ENCODE data around the gene ZSCAN1. TPM values are rescaled to one million over a fixed set of nuclear protein-coding genes. Genes with fewer than 3 reads are reported as not detected.

The ZSCAN1 gene
- total and polyA plus RNA-seq, 8 donors: 0.20 to 0.92 (median 0.44) TPM; not detected in 5

- Histone ChIP-seq H3K9me3 (peaks cover 30 to 100% (median 99%) of the 10 kb centered on the region in 4 donors), H3K27me3 (no peaks in the 10 kb centered on the region), H3K4me3 (no peak overlapping the region), H3K27ac (no peak overlapping the region), H3K36me3 (peaks cover 0 to 9% (median 0%) of the 10 kb centered on the region in 4 donors), H3K4me1 (no peaks in the 10 kb centered on the region)
- DNase-seq: no peak
- no peak for TF ChIP-seq CTCF (IDR thresholded peaks at IDR 0.05)
- no peak for TF ChIP-seq EP300 (IDR thresholded peaks at IDR 0.05)
- no peak for TF ChIP-seq POLR2AphosphoS5 (IDR thresholded peaks at IDR 0.05)
- no peak for TF ChIP-seq POLR2A (IDR thresholded peaks at IDR 0.05)
- intact Hi-C loops (cut with DNase I; ENCODE audit: low total_unique reads): no loop called here
- 90 to 94% (median 93%) methylated on average over 20 to 24 of the region's 24 CpGs for WGBS, 5 donors
Observed at GRCh38 chr19:58045411-58046050, 11.7 kb downstream of the ZSCAN1 start.

- Histone ChIP-seq H3K4me1 (no peaks in the 10 kb centered on the region), H3K27me3 (no peaks in the 10 kb centered on the region), H3K4me3 (no peak overlapping the region), H3K27ac (no peak overlapping the region), H3K36me3 (no peaks in the 10 kb centered on the region), H3K9me3 (peaks cover 25 to 100% (median 99%) of the 10 kb centered on the region in 4 donors)
- TF ChIP-seq POLR2A (IDR thresholded peaks at IDR 0.05): no peak
- TF ChIP-seq POLR2AphosphoS5 (IDR thresholded peaks at IDR 0.05): no peak
- no peak for TF ChIP-seq CTCF (IDR thresholded peaks at IDR 0.05)
- no peak for TF ChIP-seq EP300 (IDR thresholded peaks at IDR 0.05)
- intact Hi-C loops (cut with DNase I; ENCODE audit: low total_unique reads): no loop called here
- no peak for DNase-seq
- WGBS, 5 donors: 73 to 86% (median 82%) methylated on average over 4 to 7 of the region's 7 CpGs
Observed at GRCh38 chr19:58046856-58047255, 13.0 kb downstream of the ZSCAN1 start.

GRCh38 chr19:58047672-58048071 is 13.8 kb downstream of the ZSCAN1 start:
- no peaks in the 10 kb centered on the region for H3K27me3 ChIP-seq
- H3K4me3 ChIP-seq: no peak overlapping the region
- no peaks in the 10 kb centered on the region for H3K36me3 ChIP-seq
- no peak for TF ChIP-seq POLR2AphosphoS5 (IDR thresholded peaks at IDR 0.05)
- TF ChIP-seq CTCF (IDR thresholded peaks at IDR 0.05): no peak
- TF ChIP-seq POLR2A (IDR thresholded peaks at IDR 0.05): no peak
- TF ChIP-seq EP300 (IDR thresholded peaks at IDR 0.05): no peak
- intact Hi-C loops (cut with DNase I; ENCODE audit: low total_unique reads): no loop called here
- no peaks in the 10 kb centered on the region for H3K4me1 ChIP-seq
- 92 to 94% (median 93%) methylated on average over 8 to 12 of the region's 12 CpGs for WGBS, 5 donors
- no peak for DNase-seq
- no peak overlapping the region for H3K27ac ChIP-seq
- H3K9me3 ChIP-seq: peaks cover 25 to 100% (median 99%) of the 10 kb centered on the region in 4 donors

- Histone ChIP-seq H3K9me3 (peaks cover 10 to 100% (median 89%) of the 10 kb centered on the region in 4 donors), H3K4me1 (no peaks in the 10 kb centered on the region), H3K27me3 (peaks cover 0 to 7% (median 0%) of the 10 kb centered on the region in 3 donors), H3K27ac (no peak overlapping the region), H3K36me3 (no peaks in the 10 kb centered on the region), H3K4me3 (no peak overlapping the region)
- intact Hi-C loops (cut with DNase I; ENCODE audit: low total_unique reads): no loop called here
- no peak for DNase-seq
- TF ChIP-seq POLR2AphosphoS5 (IDR thresholded peaks at IDR 0.05) (no peak), POLR2A (IDR thresholded peaks at IDR 0.05) (no peak), CTCF (IDR thresholded peaks at IDR 0.05) (no peak), EP300 (IDR thresholded peaks at IDR 0.05) (no peak)
- WGBS, 5 donors: 95 to 97% (median 96%) methylated on average over 4 to 16 of the region's 16 CpGs
Observed at GRCh38 chr19:58052256-58052655, 18.4 kb downstream of the ZSCAN1 start.
